Transverse colon (tissue), 3 donors: ENCODE data around the gene VPS13C.

Source experiments
- POLR2A ChIP-seq: fragments of 450-650 bp; IDR thresholded peaks from one replicate; pipeline ENCODE4 v1.6.1; 2016; ENCODE audit warnings: antibody characterized with exemption, mild to moderate bottlenecking, moderate library complexity
- TF ChIP-seq, protein P1 (sequence below), 5 experiments: fragments of 200-600 bp in 3 of 5; fragments of 450-650 bp in 2 of 5; sonication (generic) in 3 of 5; IDR thresholded peaks; 1 replicate in 2 of 5; 2 replicates in 3 of 5; pipeline ENCODE4 v1.5.1; 2016 to 2017; ENCODE audit warnings: antibody characterized with exemption in 5 of 5, inconsistent platforms in 3 of 5, mild to moderate bottlenecking in 2 of 5, moderate library complexity in 1 of 5

DNA sequence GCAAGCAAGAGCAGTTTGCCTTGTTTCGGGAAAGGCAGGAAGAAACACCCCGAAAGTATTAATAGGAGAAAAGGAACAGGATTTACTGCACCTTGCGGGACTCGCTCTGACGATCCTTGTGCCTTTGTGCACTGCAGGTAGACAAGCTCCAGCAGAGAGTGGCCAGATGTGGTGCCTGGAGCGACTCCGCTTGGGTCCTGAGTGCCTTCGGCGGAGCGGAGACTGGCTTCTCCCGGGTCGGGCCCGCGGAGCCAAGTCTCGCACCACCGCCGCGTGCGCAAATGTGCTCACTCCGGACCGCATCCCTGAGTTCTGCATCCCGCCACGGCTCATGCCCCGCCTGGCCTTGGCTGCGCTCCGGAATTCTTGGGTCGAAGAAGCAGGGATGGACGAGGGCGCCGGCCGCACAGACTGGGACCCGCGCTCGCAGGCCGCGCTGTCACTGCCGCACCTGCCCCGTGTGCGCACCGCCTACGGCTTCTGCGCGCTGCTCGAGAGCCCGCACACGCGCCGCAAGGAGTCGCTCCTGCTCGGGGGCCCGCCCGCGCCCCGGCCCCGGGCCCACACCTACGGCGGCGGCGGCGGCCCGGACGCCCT is 7.3 kb upstream of the VPS13C start:
- TF ChIP-seq POLR2A: no peak
- TF ChIP-seq, protein P1, sequence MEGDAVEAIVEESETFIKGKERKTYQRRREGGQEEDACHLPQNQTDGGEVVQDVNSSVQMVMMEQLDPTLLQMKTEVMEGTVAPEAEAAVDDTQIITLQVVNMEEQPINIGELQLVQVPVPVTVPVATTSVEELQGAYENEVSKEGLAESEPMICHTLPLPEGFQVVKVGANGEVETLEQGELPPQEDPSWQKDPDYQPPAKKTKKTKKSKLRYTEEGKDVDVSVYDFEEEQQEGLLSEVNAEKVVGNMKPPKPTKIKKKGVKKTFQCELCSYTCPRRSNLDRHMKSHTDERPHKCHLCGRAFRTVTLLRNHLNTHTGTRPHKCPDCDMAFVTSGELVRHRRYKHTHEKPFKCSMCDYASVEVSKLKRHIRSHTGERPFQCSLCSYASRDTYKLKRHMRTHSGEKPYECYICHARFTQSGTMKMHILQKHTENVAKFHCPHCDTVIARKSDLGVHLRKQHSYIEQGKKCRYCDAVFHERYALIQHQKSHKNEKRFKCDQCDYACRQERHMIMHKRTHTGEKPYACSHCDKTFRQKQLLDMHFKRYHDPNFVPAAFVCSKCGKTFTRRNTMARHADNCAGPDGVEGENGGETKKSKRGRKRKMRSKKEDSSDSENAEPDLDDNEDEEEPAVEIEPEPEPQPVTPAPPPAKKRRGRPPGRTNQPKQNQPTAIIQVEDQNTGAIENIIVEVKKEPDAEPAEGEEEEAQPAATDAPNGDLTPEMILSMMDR (IDR thresholded peaks at IDR 0.05): no peak
